Stomach (tissue), 9 donors: Measurements from ENCODE around the gene IQSEC1. TPM values are rescaled to one million over a fixed set of nuclear protein-coding genes. Genes with fewer than 3 reads are reported as not detected.

ENCODE experiments used
- DNase-seq, 2 donors: peaks; one replicate each; pipeline versions ENCODE4 v3.0.0 to v3.0.0-alpha.2; 2013 to 2019
- H3K27ac ChIP-seq, 5 donors: fragments of 200-600 bp in 4 of 5; sonication (generic) in 4 of 5; one replicate each; pipeline ENCODE4 v1.5.1; 2013 to 2019; ENCODE audit warnings: mild to moderate bottlenecking in 1 of 5, moderate library complexity in 1 of 5
- H3K27me3 ChIP-seq, 3 donors: fragments of 200-600 bp; sonication (generic); one replicate each; pipeline ENCODE4 v1.5.1; 2017 to 2019; ENCODE audit warnings: mixed run types in 1 of 3
- H3K36me3 ChIP-seq, 4 donors: fragments of 200-600 bp; sonication (generic); 1 replicate in 3 of 4; 2 replicates in 1 of 4; pipeline ENCODE4 v1.5.1; 2016 to 2019
- H3K4me1 ChIP-seq, 4 donors: fragments of 200-600 bp; sonication (generic); one replicate each; pipeline ENCODE4 v1.5.1; 2016 to 2019
- H3K4me3 ChIP-seq, 4 donors: fragments of 200-600 bp; sonication (generic) in 3 of 4; one replicate each; pipeline ENCODE4 v1.5.1; 2016 to 2019; ENCODE audit warnings: mild to moderate bottlenecking in 1 of 4
- H3K9me3 ChIP-seq, 4 donors: fragments of 200-600 bp; sonication (generic); one replicate each; pipeline ENCODE4 v1.5.1; 2016 to 2019
- EP300 ChIP-seq: sonication (generic); formaldehyde crosslinking; IDR thresholded peaks from one replicate; pipeline ENCODE4 v1.6.1; 2017; ENCODE audit warnings: antibody characterized with exemption
- POLR2A ChIP-seq, 4 donors: fragments of 450-650 bp; IDR thresholded peaks; one replicate each; pipeline ENCODE4 v1.6.1; 2016; ENCODE audit warnings: antibody characterized with exemption in 4 of 4, control low read depth in 2 of 4, mild to moderate bottlenecking in 1 of 4, moderate library complexity in 1 of 4
- POLR2AphosphoS5 ChIP-seq, 3 donors: sonication (generic); formaldehyde crosslinking; IDR thresholded peaks; one replicate each; pipeline ENCODE4 v1.6.1; 2016; ENCODE audit warnings: antibody characterized with exemption in 3 of 3
- WGBS, 5 donors: extraction: QIAGEN DNeasy Blood & Tissue Kit in 3 of 5; methylation state at CpG; one replicate each; pipeline versions ENCODE4 v1.1.5 to v1.1.7; 2013 to 2018; 5-methylcytosine and 5-hydroxymethylcytosine counted together
- intact Hi-C: fragments of 100-400 bp; cut with DNase I; formaldehyde crosslinking; loops from one replicate; pipeline ENCODE4 v1.15.1; 2023; ENCODE audit warnings: low total_unique reads
- polyA plus RNA-seq, 3 donors: library from polyadenylated mRNA; stranded (reverse); fragments of 200-250 nt; gene quantifications; one replicate each; pipeline ENCODE4 v1.2.3, GENCODE V29; 2013
- small RNA-seq, 4 donors: library from RNA; depleted of rRNA; stranded (forward); fragments of <200 nt; gene quantifications; one replicate each; pipeline ENCODE3, GENCODE V24; 2016
- total RNA-seq, 5 donors: library from RNA; depleted of rRNA; stranded (reverse); fragments of >200 nt; gene quantifications; one replicate each; pipeline versions ENCODE4 v1.1.0 to v1.2.3, GENCODE V29; 2014 to 2016
- TF ChIP-seq, protein P1 (sequence below), 7 experiments: fragments of 450-650 bp in 4 of 7; fragments of 200-600 bp in 3 of 7; sonication (generic) in 3 of 7; IDR thresholded peaks; one replicate each; pipeline ENCODE4 v1.5.1; 2016 to 2019; ENCODE audit warnings: antibody characterized with exemption in 7 of 7, control low read depth in 2 of 7, mild to moderate bottlenecking in 1 of 7
- donor health status: healthy with polysubstance abuse.
- donor health status: Bipolar disorder and iron deficiency.
- donor health status: healthy.

Gene IQSEC1
- total and polyA plus RNA-seq, 8 donors: 6.7 to 46.9 (median 20.8) TPM

DNA sequence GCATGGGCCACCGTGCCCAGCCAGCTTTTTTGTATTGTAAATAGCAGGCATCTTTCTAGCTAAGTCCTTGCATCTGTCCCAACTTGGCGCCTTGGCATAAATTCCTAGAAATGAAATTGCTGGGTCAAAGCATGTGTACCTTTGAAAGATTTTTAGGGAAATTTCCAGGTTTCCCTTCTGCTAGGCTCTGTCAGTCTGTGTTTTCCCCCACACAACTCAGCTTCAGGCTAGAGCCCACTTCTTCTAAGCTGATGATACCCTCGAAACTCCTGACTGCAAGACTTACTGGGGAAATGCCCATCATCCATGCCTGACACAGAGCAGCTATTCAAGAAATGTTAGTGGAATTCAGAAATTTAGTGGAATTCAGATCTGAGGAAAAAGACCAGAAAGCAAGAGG, 221.0 kb downstream of the IQSEC1 start:
- no peak overlapping the region for H3K4me3 ChIP-seq
- no peaks in the 10 kb centered on the region for H3K4me1 ChIP-seq
- no peak for DNase-seq
- H3K27ac ChIP-seq: no peak overlapping the region
- no peaks in the 10 kb centered on the region for H3K27me3 ChIP-seq
- H3K9me3 ChIP-seq: no peaks in the 10 kb centered on the region
- WGBS, 5 donors: 84 to 89% (median 87%) methylated on average over 3 of the region's 3 CpGs
- no peak for TF ChIP-seq POLR2A (IDR thresholded peaks at IDR 0.05)
- TF ChIP-seq EP300: no peak
- TF ChIP-seq, protein P1, sequence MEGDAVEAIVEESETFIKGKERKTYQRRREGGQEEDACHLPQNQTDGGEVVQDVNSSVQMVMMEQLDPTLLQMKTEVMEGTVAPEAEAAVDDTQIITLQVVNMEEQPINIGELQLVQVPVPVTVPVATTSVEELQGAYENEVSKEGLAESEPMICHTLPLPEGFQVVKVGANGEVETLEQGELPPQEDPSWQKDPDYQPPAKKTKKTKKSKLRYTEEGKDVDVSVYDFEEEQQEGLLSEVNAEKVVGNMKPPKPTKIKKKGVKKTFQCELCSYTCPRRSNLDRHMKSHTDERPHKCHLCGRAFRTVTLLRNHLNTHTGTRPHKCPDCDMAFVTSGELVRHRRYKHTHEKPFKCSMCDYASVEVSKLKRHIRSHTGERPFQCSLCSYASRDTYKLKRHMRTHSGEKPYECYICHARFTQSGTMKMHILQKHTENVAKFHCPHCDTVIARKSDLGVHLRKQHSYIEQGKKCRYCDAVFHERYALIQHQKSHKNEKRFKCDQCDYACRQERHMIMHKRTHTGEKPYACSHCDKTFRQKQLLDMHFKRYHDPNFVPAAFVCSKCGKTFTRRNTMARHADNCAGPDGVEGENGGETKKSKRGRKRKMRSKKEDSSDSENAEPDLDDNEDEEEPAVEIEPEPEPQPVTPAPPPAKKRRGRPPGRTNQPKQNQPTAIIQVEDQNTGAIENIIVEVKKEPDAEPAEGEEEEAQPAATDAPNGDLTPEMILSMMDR (IDR thresholded peaks at IDR 0.05): no peak
- no peak for TF ChIP-seq POLR2AphosphoS5 (IDR thresholded peaks at IDR 0.05)
- intact Hi-C loops: no loop called here
- H3K36me3 ChIP-seq: no peaks in the 10 kb centered on the region

Small RNAs within 50 kb of the gene (small RNA-seq; reads per million reads assigned to genes)
- 0 reads per million in 4 donors for gene AC034198.1
- 0 reads per million in 4 donors for gene AC069271.1

Other genes starting within 250 kb of the IQSEC1 start
- 1,000 to 10,000 TPM in 3 of 5 donors, 100 to 1,000 TPM in 1, 10 to 100 TPM in 1; 71.5 to 2,292 (median 1,389) TPM for gene RPL32, start 231.9 kb downstream of the IQSEC1 start, total RNA-seq
- 1,000 to 10,000 TPM; 2,312 to 3,985 (median 3,806) TPM for gene RPL32, start 231.9 kb downstream of the IQSEC1 start, polyA plus RNA-seq